Kidney glomerular epithelial cell (primary cell): ENCODE data around the gene GATA3.

Source experiments
- DNase-seq: peaks from one replicate; lab custom pipeline; 2025; lab: John Stamatoyannopoulos, UW

GATA3 gene

DNA sequence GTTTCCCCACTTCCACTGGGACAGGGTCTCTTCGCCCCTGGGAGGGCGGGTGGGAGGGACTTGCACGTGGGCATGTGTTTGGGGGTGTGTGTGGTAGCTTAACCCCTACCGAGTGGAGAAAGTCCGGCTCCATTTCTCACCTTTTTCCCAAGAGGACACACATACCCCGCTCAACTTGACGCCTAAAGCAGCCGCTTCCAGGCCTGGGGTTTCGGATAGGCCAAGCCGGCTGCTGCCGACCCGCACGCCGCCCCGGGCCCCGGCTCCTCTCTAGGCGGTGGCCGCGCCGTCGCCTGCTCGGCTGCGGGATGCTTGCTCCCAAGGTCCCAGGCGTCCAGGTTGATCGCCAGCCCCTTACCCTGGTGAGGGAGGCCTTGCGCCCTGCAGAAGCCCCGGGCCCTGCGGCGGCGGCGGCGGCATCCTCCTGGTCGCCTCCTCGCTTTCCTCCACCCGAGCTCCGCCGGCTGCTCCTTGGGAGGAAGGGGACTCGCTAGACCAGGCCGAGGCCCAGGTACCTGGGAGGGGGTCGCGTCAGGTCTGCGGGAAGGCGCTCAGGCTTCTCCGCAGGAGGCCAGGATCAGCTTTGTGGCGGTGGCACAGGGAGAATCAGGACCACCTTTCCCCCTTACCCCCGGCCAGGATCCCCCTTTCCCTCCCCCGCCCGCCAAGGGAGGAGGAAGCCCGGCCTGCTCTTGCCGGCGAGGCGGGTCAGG is 3.2 kb upstream of the GATA3 start:
- no peak for DNase-seq

DNA sequence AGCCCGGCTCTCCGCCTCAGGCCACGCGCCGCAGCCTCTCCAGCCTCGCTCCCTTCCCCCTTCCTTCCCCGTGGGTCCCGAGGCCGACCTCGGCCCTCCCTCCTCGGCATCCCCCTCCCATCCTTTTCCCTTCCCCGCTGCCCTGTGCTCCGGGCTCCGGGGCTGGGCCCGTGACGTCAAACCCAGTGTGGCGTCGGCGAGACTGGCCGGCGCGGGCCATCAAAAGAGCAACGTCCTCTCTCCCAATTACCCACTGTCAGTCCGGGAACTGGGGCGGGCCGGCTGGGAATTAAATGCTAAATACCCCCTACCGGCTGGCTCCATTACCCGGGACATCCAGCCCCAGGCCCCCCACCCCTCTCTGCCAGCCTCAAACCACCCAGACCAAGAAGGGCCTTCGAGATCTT is 2.6 kb upstream of the GATA3 start:
- DNase-seq = no peak

DNA sequence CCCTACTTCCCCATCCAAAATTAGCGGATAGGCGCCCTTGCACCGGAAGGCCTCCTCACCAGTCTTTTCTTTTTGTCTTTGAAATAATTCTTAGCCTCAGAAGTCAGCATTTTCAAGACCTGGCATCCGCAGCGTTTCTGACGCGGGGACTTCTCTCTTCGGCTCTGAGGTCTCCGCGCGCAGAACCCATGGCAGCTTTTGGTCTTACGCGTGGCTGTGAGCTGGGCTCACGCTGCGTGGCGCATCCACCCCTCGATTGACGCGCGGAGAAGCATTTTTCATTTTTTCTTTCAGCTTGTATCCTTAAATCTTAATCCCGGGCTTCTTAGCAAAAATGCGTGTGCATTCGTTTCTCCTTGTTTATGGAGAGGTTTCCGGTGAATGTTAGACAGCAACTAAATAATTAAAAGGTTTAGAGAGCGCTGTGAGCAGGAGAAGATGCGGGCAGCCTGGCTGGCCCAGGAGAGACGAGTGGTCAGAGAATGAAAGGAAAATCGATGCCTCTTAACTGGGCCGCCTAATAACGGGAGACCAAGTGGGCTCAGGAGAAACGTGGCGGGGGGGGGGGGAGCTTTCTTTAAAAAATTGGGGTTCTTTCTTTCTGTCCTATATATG is 2.0 kb upstream of the GATA3 start:
- DNase-seq = no peak

DNA sequence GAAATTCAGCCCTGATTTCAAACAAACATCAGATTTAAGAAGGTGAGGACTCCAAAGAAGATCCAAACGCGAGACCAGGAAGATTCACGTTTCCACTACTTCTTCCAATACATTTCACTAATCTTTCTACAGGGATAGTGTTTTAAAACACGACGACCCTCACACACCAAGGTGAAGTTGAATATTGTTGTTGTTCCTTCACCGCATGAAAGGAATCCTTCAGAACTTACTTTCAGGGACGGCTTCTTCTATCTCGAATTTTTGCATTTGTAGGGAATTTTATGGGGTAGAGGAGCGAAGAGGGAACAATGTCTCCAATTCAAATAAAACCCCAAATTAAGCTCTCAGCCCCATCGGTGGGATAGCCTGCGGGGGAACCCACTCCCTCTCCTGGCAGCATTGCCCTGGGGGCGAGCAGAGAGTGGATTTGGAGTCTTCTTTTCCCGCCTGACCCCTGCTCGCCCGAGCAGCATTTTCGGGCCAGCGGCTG is 1.5 kb upstream of the GATA3 start:
- DNase-seq = no peak

DNA sequence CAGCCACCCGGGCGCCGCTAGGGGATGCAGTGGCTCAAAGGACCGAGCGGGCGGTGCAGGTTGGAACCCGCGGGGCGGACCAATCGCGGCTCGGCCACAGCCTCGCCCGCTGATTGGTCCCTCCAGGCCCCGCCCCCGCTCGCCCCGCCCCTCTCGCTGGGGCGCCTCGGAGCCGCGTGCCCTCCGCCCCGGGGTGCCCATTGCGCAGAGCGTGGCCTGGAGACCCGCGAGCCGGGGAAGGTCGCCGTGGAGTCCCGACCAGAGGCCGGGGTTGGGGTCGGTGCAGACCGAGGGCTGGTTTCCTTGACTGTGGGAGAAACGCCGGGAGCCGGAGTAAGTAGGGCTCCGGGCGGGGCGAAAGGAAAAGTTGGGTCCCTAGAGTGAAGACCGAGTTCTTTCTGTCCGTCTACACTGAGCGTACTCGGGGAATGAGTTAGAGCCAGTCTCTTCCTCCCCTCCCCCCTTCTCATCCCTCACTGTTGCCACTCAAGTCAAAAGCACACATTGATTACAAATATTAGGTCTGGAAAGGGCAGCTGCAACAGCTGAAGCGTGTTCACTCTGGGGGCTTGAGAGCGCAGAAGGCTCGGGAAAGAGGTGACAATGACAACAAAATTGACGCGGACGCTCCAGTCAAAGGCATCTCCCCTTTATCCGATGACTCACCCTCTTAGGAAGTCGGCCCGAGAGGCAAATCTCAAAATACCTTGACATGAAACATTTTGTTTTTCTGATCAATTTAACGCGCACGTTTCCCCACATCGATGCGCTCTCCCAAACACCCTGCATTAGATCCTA is 843 bp upstream of the GATA3 start:
- DNase-seq = peak; percentile 69

DNA sequence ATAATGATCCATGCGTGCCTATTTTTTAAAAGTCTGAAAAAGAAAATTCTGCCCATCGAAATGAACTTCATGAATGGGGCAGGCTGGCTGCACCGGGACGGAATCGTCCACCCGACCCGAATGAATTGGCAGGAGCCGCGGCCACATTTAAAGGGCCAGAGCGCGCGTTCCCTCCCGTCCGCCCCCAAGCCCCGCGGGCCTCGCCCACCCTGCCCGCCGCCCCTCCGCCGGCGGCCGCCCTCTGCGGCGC is 319 bp upstream of the GATA3 start:
- DNase-seq = no peak

DNA sequence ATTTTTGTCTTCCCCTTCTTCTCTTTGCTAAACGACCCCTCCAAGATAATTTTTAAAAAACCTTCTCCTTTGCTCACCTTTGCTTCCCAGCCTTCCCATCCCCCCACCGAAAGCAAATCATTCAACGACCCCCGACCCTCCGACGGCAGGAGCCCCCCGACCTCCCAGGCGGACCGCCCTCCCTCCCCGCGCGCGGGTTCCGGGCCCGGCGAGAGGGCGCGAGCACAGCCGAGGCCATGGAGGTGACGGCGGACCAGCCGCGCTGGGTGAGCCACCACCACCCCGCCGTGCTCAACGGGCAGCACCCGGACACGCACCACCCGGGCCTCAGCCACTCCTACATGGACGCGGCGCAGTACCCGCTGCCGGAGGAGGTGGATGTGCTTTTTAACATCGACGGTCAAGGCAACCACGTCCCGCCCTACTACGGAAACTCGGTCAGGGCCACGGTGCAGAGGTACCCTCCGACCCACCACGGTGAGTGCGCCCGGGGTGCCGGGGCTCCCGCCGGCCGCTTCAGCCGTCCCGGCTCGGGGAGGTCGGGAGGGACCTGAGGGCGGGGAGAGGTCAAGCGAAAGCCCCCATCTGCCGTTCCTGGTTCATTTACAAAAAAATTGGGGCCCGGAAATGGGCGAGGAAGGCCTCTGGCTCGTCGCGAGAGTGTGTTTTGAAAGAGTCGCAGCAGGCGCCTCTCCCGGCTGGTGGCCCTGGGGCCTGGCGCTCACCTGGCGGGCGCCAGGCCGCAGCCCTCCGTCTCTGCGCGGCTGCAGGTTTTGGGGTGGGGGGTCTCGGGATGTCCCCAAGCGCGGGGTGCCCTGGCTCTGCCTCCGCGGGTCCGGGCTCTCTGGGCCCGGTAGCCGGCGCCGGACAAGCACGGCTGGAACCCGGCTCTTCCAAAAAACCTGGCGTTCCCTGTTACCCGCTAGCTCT is 1.2 kb downstream of the GATA3 start:
- DNase-seq = no peak

DNA sequence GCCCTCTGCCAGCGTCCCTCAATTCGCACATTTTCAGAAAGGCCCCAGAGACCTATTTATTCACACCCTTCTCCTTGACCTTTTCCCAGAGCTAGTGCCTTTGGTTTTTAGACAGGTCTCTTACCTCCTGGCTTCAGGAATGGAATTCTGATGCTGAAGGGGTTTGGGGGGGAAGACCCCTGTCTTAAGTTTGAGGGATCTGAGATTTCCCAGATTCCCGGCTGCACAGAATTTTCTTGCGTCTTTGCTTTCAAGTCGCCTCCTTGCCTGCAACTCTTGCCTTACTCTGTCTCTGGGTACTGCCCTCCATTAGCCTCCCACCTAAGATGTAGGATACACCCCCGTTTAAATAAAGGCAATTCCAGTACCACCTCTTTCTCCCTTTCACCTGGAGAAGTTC is 1.9 kb downstream of the GATA3 start:
- DNase-seq = no peak

DNA sequence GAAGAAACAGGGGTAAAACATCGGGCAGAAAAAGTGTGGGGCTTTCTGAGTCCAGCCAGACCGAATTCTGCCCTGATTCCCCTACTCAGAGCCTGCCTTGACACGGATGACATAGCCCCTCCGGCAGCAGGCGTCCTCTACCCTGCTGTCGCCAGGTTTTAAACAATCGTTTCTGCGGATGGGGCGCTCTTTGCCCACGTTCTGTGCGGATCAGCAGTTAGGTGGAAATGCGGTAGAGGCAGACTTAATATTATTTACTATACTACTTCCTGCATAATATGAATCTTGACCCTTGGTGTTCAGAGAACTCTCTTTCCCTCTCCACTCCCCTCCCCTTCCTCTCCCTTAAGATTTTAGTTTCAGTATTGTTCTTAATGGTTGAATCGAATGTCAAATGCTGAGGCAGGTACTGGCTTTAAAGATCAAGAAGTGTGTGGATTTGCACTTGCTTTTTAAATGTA is 2.4 kb downstream of the GATA3 start:
- no peak for DNase-seq

DNA sequence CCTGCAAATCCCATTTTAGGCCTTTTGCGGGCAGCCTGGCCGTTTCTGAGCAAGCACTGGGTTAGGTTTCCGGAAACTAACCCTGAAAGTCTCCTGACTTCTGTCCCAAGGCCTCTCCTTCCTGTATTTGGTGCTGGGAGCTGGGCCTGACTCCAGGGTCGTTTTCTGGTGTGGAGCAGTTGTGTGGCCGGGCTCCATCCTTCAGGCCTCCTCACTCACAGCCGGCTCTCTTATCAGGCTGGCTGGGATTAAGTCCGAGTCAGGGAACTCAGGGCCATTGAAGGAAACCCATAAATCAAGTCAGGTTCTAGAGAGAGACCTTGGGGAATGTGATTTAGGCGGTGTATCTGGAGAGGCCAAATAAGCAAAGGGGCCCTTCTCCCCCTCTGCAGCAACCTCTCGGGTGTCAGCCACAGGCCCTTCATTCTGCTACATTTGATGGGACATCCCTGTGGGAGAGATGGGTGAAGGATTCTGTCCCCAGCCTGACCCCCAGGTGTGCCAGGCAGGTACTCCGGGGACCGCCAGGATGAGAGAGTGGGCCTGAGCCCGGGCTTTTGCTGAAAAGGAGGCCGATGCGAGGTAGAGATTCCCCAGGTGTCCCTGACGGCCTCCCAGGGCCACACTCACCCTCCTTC is 3.3 kb downstream of the GATA3 start:
- no peak for DNase-seq

DNA sequence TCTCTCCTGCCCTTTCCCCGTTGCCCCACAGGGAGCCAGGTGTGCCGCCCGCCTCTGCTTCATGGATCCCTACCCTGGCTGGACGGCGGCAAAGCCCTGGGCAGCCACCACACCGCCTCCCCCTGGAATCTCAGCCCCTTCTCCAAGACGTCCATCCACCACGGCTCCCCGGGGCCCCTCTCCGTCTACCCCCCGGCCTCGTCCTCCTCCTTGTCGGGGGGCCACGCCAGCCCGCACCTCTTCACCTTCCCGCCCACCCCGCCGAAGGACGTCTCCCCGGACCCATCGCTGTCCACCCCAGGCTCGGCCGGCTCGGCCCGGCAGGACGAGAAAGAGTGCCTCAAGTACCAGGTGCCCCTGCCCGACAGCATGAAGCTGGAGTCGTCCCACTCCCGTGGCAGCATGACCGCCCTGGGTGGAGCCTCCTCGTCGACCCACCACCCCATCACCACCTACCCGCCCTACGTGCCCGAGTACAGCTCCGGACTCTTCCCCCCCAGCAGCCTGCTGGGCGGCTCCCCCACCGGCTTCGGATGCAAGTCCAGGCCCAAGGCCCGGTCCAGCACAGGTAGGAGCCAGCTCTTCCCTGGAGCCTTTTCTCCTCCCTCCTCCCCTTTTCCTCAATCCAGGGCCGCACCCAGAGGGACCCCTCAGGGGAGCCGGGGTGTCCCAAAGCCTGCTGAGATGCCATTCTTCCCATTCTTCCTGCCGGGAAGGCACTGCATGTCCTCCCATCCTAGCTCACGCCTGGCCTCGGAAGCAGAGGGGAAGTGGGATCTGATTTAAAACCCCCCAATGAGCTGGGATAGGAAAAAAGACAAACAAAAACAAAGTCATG is 4.0 kb downstream of the GATA3 start:
- no peak for DNase-seq

DNA sequence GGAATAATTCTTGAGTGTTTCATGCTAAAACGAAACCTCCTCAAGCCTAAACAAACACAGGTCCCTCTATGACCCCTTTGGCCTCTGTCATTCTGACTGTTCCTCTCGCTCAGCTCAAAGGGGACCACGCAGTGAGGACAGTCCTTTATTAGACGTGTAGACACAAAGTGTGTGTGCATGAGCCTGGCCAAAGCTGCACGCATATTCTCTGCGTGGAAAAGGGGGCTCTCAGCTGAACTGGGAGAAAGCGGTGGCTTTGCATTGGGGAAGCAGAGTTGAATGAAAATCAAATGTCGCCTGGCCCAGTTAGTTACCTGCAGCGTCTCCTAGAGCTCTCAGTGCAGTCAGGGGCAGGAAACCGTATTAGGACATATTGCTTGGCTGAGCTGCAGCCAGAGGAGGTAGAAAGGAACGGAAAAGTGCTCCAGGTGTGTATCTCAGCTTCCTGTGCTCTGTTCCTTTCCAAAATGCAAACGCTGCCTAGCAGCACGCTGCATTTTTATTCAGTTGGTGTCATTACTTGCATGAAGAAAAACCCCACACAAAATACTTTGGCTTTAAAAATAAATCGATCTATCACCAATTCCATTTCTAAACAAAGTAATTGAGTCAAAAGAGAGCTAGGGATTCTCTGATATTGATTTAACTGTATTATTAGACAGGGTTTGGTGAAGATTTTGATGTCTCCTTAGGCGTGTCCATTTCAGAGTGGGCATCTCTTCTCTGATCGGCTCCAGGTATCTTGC is 4.9 kb downstream of the GATA3 start:
- DNase-seq = no peak

DNA sequence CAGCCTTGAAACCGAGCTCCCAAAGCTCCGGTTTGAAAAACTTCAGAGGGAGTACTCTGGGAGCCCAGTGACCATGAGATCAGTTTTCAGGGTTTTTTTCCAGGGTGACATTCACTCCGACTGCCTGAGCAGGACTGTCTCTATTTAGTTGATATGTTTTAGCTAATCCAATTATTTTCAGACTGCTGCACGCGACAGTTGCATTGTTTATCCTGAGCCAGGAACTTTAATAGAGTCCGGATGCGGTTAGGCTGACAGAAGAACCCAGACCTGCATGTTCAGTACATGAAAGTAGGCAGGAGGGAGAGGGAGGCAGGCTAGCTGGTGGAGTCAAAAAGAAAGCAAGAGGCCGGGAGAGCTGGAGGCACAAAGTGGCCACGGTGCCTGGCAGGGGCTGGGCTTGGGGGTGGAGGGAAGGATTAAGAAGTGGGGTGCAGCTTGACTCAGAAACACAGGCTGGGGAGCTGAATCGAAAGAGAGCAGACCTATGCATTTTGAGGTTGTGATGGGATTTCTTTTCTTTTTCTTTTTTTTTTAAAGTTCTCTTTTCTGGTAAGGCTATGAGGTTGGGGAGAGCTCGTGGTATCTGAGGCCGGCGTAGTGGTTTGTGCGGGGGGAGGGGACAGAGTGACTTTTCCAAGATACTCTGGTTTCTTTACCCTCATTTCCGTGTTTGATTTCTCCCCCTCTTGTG is 5.7 kb downstream of the GATA3 start:
- no peak for DNase-seq

DNA sequence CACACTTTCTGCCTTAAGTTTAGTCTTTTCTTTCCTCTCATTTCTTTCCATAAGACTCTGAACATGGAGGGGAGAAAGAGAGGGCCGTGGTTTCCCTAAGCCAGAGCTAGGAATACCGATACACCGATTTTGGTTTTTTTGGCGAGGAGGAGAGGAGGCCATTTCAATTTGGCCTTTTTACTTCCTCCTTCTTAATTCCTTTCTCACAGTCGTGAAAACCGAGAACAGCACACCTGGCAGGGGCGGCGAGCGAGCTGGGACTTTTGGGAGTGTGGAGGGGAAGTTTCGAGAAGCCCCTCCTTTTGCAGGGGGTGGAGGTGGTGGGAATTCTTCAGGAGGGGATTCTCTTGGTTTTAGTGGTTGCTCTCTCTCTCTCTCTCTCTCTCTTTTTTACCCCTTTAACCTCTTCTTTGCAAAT is 6.2 kb downstream of the GATA3 start:
- no peak for DNase-seq

DNA sequence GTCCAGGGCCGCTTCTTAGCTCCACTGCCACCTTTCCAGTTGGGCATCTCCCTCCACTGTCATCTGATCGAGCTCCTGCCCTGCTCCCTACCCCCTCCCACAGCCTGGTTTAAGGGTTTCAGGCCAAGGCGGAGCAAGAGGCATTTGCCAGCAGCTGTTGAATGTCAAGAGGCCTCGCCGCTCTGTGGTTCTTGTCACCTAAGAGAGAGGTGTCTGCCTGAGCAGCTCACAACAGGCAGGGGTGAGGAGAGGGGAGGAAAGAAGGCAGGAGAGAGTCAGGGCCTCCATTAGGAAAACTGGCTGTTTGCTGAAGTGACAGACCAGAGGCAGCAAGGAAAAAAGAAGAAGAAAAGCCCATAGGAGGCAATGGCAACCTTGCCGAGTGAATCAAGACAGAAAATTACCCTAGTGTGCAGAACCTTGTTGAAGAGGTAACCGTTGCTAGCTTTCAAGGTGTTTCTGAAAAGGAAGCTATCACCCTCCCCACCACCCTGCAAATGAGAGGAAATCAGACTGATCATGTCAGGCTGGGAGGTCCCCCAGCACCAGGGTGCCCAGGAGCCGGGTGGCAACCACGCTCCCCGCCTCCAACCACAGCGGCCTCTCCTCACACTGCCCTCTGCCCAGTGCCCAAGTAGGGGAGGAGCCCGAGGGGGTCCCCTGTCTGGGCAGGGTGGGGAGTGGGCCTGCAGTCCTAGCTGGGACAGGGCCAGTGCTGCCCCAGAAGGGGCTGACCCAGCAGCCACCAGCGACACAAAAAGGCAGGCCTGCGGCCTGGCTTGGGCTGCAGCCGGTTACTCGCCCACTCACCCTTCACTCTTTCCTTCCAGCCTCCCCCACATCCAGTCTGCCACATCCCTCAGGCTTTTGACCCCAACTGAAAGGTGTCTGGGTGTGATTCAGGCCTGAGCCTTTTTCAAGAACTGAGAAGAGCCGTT is 7.1 kb downstream of the GATA3 start:
- DNase-seq = no peak

DNA sequence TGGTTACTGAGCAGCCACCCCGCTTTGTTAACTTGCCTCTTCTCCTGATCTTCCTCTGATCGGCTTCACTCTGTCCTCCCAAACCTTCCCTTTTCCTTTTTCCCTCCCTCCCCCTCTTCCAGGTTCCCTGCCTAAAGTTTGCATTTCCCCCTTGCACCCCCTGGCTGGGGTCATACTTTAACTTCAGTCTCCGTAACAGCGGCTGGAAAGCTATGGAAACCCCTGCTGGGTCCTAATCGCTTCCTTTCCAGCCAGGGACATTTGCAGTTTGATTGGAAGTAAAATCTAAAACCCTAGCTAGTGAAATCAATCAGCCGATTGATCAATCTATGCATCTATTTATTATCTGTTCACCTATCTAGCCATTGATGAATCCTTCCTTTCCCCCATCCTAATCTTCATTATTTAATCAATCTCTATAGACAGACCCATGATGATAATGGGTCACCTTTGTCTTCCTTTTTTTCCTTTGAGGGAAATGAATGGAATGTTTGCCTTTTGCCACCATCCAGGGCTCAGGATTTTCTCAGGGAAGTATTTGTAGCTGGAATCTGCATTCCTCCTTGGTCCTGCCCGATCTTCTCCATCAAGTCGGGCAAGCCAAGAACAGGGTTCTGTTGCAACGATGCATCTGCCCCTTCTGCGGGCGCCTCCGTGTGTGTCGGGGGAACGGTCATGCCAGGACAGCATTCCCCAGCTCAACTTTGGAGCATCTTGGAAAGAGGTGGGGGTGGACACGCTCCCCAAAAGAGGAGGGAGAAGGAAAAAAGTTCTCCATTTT is 8.8 kb downstream of the GATA3 start:
- no peak for DNase-seq

DNA sequence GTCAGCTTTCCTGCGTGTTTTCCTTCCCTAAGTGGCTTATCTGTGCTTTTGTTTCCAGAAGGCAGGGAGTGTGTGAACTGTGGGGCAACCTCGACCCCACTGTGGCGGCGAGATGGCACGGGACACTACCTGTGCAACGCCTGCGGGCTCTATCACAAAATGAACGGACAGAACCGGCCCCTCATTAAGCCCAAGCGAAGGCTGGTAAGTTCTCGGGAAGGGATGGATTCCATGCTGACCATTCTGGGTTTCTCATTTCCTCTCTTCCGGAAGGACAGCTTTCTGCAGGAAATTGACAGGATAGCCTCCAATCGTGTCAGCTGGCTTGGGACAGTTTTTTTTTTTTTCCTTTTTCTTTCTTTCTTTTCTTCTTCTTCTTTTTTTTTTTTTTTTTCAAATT is 9.4 kb downstream of the GATA3 start:
- no peak for DNase-seq
